Progenitor cell of endocrine pancreas (in vitro differentiated cells): Measurements from ENCODE around the gene EPS8L2. TPM values are rescaled to one million over a fixed set of nuclear protein-coding genes. Genes with fewer than 3 reads are reported as not detected.

ENCODE experiments used
- DNase-seq: peaks from one replicate; pipeline ENCODE4 v3.0.0; 2021; ENCODE audit warnings: low spot score; ENCODE audit not compliant: unreplicated experiment
- H3K27ac Mint-ChIP-seq: 2 replicates; pipeline ENCODE4 v1.8.0; 2021; ENCODE audit warnings: mild to moderate bottlenecking, moderate library complexity, mixed read lengths
- H3K27me3 Mint-ChIP-seq: 2 replicates; pipeline ENCODE4 v1.8.0; 2021; ENCODE audit warnings: mixed read lengths
- H3K36me3 Mint-ChIP-seq: 2 replicates; pipeline ENCODE4 v1.8.0; 2022; ENCODE audit warnings: mixed read lengths; ENCODE audit not compliant: insufficient read depth
- H3K4me1 Mint-ChIP-seq: 2 replicates; pipeline ENCODE4 v1.8.0; 2021; ENCODE audit warnings: low read depth, mixed read lengths
- H3K4me3 Mint-ChIP-seq: 2 replicates; pipeline ENCODE4 v1.8.0; 2021; ENCODE audit warnings: low read depth, mild to moderate bottlenecking, moderate library complexity, mixed read lengths
- H3K9me3 Mint-ChIP-seq: 2 replicates; pipeline ENCODE4 v1.8.0; 2021; ENCODE audit warnings: low read depth, mixed read lengths
- total RNA-seq: library from RNA; stranded (reverse); gene quantifications from 2 replicates; pipeline ENCODE4 v1.2.1, GENCODE V29; 2021
- TF ChIP-seq, protein P1 (sequence below): fragments of 200-600 bp; sonication (generic); IDR thresholded peaks from one replicate; pipeline ENCODE4 v1.5.0; 2021; ENCODE audit warnings: antibody characterized with exemption, mild to moderate bottlenecking; ENCODE audit not compliant: unreplicated experiment

The EPS8L2 gene
- total RNA-seq, 1 donor from 2014 or later = 100.0 TPM

DNA sequence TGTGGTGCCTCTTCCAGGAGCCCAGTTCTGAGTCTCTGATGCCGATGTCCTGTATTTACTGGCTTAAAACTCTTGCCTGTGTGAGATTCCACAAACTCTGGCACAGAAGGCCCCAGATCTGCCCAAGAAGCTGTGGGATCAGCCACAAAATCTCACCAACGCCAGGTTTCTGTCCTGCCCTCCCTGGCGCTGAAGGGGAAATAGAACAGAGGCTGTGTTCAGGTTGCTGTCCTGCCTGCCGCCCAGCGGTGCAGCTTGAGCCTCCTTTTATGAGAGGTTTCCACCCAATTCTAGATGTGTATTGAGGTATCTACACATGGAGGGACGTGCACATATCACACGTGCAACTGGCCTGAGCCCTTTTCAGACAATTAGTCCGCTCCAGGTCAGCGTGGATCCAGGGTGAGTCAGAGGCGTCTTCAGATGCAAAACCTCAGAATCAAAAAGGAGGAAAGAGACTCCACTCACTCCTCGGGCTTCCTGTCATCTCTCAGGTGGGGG is 8.2 kb upstream of the EPS8L2 start:
- no peak for DNase-seq
- TF ChIP-seq, protein P1, sequence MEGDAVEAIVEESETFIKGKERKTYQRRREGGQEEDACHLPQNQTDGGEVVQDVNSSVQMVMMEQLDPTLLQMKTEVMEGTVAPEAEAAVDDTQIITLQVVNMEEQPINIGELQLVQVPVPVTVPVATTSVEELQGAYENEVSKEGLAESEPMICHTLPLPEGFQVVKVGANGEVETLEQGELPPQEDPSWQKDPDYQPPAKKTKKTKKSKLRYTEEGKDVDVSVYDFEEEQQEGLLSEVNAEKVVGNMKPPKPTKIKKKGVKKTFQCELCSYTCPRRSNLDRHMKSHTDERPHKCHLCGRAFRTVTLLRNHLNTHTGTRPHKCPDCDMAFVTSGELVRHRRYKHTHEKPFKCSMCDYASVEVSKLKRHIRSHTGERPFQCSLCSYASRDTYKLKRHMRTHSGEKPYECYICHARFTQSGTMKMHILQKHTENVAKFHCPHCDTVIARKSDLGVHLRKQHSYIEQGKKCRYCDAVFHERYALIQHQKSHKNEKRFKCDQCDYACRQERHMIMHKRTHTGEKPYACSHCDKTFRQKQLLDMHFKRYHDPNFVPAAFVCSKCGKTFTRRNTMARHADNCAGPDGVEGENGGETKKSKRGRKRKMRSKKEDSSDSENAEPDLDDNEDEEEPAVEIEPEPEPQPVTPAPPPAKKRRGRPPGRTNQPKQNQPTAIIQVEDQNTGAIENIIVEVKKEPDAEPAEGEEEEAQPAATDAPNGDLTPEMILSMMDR = no peak

DNA sequence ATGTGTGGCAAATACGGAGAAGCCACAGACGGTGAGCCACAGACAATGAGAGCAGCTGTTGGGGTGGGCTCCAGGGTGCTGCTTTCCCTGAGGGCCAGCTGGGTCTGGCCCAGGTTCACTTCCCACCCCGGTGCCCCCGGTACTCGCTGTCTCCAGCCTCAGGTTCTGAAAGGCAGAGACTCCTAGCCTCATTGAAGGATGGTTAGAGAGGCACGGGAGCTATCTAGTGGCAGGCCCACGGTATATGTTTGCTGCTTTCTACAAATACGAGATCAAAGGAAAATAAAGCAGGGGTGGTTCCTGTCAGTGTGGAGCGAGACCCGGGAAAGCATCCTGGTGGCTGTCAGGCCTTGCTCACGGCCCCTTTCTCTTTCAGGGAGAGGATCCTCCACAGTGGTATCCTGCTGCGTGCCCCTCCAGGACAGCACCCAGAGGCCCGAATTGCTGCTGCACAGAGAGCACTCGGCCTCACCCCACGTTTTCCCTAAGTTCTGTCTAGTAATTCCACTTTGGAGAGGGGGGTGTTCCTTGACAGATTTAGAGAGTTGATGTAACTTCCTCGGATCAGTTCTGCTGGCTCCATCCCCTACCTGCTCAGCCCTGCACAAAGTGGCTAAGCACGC is 7.4 kb upstream of the EPS8L2 start:
- DNase-seq = no peak
- H3K27me3 Mint-ChIP-seq = no peaks in the 10 kb centered on the region
- no peak overlapping the region for H3K27ac Mint-ChIP-seq
- H3K9me3 Mint-ChIP-seq = no peaks in the 10 kb centered on the region
- peaks cover 1% of the 10 kb centered on the region for H3K36me3 Mint-ChIP-seq
- TF ChIP-seq, protein P1 = no peak
- H3K4me3 Mint-ChIP-seq = no peak overlapping the region
- peaks cover 1% of the 10 kb centered on the region for H3K4me1 Mint-ChIP-seq

More for the DNA sequence above, 8.2 kb upstream of the EPS8L2 start:
- Mint-ChIP-seq H3K9me3 (no peaks in the 10 kb centered on the region), H3K36me3 (peaks cover 1% of the 10 kb centered on the region), H3K27ac (no peak overlapping the region), H3K4me1 (peaks cover 8% of the 10 kb centered on the region), H3K27me3 (no peaks in the 10 kb centered on the region), H3K4me3 (no peak overlapping the region)

DNA sequence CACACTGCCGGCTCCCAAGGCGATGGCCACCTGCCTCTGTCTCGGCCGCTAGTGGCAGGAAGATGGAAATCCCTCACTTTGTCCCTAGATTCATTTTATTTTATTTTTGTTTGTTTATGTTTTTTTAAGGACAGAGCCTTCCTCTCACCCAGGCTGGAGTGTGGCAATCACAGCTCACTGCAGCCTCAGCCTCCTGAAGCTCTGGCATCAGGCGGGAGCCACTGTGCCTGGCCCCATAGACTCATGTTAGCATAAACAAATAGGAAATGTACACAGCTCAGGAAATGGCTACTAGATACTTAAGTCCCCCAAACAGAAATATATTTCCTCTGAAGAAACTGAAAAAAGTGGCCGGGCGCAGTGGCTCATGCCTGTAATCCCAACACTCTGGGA is 6.9 kb upstream of the EPS8L2 start:
- no peak for DNase-seq
- no peak overlapping the region for H3K4me3 Mint-ChIP-seq
- TF ChIP-seq, protein P1 = no peak
- no peaks in the 10 kb centered on the region for H3K9me3 Mint-ChIP-seq
- H3K36me3 Mint-ChIP-seq = peaks cover 1% of the 10 kb centered on the region
- H3K4me1 Mint-ChIP-seq = no peaks in the 10 kb centered on the region
- H3K27me3 Mint-ChIP-seq = no peaks in the 10 kb centered on the region
- no peak overlapping the region for H3K27ac Mint-ChIP-seq

DNA sequence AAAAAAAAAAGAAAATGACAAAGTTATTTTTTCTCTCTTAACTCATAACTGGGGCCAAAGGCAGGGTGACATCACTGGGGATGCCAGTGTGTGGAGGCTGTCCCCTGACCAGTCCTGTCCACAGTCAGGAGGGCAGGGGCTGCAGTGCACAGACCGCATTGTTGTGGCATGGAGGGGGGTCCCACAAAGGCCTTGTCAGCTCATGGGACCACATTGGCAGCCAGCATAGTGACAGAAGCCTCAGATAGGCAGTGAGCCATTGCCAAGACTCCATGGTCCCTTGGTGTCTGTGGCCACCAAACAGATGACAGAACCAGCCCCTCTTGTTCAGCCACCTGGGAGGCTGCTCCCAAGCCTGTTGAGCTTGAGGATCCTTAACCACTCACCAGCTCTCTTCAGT is 6.3 kb upstream of the EPS8L2 start:
- no peak overlapping the region for H3K4me3 Mint-ChIP-seq

DNA sequence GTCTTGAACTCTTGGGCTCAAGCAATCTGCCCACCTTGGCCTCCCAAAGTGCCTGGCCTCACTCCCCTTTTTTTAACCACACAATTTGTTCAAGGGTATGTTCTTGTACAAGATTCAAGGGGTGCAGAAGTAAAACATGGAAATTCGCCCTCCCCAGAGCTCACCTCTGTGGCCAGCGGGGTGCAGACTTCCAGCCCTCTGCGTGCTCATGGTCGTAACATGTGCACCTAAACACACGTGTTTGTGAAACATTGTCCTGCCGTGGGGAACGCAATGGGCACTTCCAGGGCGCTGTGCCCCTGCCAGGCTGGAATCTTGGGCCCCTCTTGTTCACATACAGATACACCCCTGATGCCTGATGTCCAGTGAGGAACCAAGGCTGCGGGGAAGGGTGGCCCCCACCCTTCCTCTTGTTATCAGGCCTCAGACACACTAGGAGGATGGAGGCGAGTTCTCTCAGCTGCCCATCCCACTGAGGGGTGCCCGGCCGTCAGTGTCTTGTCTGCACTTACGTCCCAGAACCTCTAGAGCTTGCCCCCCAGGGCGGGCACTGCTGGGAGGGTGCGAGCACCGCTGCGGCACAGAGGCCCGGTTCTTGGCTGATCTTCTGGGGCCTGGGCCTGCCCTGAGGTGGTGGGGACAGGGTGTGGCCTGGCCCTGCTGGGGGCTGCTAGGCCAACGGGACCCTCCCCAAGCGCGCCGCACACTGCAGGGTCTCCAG is 4.1 kb upstream of the EPS8L2 start:
- DNase-seq = no peak
- H3K4me3 Mint-ChIP-seq = no peak overlapping the region
- H3K4me1 Mint-ChIP-seq = peaks cover 2% of the 10 kb centered on the region
- H3K9me3 Mint-ChIP-seq = no peaks in the 10 kb centered on the region
- H3K27ac Mint-ChIP-seq = no peak overlapping the region
- H3K27me3 Mint-ChIP-seq = no peaks in the 10 kb centered on the region
- TF ChIP-seq, protein P1 = no peak
- peaks cover 1% of the 10 kb centered on the region for H3K36me3 Mint-ChIP-seq

More for the DNA sequence above, 6.3 kb upstream of the EPS8L2 start:
- Mint-ChIP-seq H3K27me3 (no peaks in the 10 kb centered on the region), H3K36me3 (peaks cover 1% of the 10 kb centered on the region), H3K27ac (no peak overlapping the region), H3K4me1 (no peaks in the 10 kb centered on the region), H3K9me3 (no peaks in the 10 kb centered on the region)
- DNase-seq = no peak
- TF ChIP-seq, protein P1 = no peak
